Adipocyte (in vitro differentiated cells): Measurements from ENCODE around the gene PTPN20.
A peak's percentile ranks its signal among the peaks of the same experiment; 100 is the strongest.

ENCODE experiments used
- DNase-seq: peaks from one replicate; pipeline ENCODE4 v3.0.0-alpha.2; 2015; ENCODE audit warnings: low read depth
- H3K27me3 ChIP-seq: replicated peaks from 2 replicates; pipeline ENCODE4 v1.7.0; 2013; ENCODE audit warnings: mild to moderate bottlenecking, low read length, moderate library complexity; ENCODE audit not compliant: control insufficient read depth, insufficient read depth
- H3K36me3 ChIP-seq: 2 replicates; pipeline ENCODE4 v1.7.0; 2013; ENCODE audit warnings: low read length, mild to moderate bottlenecking, moderate library complexity; ENCODE audit not compliant: control insufficient read depth, insufficient read depth, severe bottlenecking
- H3K4me1 ChIP-seq: 2 replicates; pipeline ENCODE4 v1.7.0; 2013; ENCODE audit warnings: mild to moderate bottlenecking, low read length, moderate library complexity; ENCODE audit not compliant: control insufficient read depth, insufficient read depth
- H3K4me3 ChIP-seq: 2 replicates; pipeline ENCODE4 v1.7.0; 2013; ENCODE audit warnings: mild to moderate bottlenecking, low read length, moderate library complexity
- H3K9ac ChIP-seq: 2 replicates; pipeline ENCODE4 v1.7.0; 2013; ENCODE audit warnings: mild to moderate bottlenecking, low read length, moderate library complexity
- H3K9me3 ChIP-seq: 2 replicates; pipeline ENCODE4 v1.7.0; 2013; ENCODE audit warnings: mild to moderate bottlenecking, low read length, moderate library complexity; ENCODE audit not compliant: control insufficient read depth

PTPN20 gene

DNA sequence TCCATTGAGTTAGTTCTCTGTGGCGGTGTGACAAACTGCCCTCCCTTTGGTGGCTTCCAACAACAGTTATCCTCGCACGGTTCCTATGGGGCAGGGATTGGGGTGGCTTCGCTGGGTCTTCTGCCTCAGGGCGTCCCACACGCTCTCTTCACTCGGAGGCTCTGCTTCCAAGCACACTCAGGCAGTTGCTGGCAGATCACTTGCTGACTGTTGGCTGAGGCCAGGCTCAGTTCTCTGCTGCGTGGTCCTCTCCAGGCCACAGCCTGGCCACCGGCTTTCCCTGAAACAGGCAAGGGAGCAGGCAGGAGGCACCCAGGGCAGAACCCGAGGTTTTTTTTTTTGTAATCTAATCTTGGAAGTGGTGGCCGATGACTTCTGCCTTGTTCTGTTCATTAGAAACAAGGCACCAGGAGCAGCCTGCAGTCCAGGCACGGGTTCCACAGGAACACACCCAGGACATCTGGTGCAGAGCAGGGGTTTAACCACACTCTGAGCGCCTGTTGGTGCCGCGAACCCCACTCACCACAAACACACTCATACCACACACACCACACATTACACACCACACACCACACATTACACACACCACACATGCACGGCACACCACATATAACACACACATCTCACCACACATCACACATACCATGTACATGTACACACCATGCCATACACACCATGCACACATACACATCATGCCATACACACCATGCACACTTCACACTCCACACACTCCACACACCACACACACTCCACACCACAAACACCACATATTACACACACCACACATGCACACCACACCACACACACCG lies 112.2 kb downstream of the PTPN20 start:
- peak overlapping the region; percentile 51 for H3K9ac ChIP-seq
- no peaks in the 10 kb centered on the region for H3K27me3 ChIP-seq
- no peak overlapping the region for H3K4me3 ChIP-seq
- peaks cover 29% of the 10 kb centered on the region for H3K4me1 ChIP-seq
- no peaks in the 10 kb centered on the region for H3K36me3 ChIP-seq
- DNase-seq: no peak
- H3K9me3 ChIP-seq: no peaks in the 10 kb centered on the region

DNA sequence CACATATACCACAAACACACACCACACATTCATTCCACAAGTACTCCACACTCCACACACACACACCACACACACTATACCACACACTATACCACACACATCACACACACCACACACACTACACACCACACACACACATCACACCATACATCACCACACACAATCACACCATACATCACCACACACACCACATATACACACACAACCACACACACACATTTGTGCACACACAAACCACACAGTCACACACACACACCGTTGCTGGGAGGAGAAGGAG lies 112.8 kb downstream of the PTPN20 start:
- Histone ChIP-seq H3K4me3 (no peak overlapping the region), H3K9me3 (no peaks in the 10 kb centered on the region), H3K9ac (peak overlapping the region; percentile 11), H3K36me3 (no peaks in the 10 kb centered on the region), H3K4me1 (peaks cover 29% of the 10 kb centered on the region), H3K27me3 (no peaks in the 10 kb centered on the region)
- DNase-seq: no peak

DNA sequence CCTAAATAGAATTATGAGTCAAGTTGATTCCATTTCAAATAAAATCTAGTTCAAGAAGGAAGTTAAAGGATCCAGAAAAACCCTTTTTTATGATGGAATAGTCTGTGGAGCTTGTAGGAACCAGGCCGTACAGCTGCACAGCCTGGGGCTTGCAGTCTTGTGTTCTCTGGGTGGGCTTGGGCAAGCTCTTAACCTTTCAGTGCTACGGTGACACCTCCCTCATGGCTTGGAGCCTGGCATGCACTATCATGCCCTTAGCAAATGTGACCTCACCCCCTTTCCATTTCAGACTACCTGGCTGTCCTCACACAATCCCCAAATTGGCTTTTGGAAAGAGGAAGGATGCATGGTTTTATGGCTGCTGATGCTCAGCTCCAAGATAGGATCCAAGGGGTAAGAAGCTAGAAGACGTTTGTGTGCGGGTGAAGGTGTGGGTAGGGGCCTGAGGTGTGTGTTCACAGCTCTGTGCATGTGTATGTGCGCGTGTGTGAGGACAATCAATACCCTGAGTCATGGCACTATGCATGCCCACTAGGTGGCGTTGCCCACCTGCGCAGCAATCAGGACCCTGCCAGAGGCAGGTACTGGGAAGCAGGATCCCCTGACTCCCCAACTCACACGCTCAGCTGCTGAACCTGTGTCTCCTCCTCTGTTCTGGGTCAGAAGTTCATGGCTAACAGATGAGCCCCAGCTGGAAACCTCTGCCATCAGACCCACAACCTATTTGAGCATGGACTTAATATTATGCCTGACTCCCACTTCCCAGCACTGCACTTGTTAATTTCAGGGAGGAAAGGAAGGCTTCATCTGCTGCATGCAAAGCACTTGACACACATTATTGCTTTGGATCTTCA lies 113.4 kb downstream of the PTPN20 start:
- H3K36me3 ChIP-seq: no peaks in the 10 kb centered on the region
- peak; percentile 70 for DNase-seq
- no peak overlapping the region for H3K4me3 ChIP-seq
- no peaks in the 10 kb centered on the region for H3K27me3 ChIP-seq
- no peaks in the 10 kb centered on the region for H3K9me3 ChIP-seq
- peaks cover 34% of the 10 kb centered on the region for H3K4me1 ChIP-seq
- peak overlapping the region; percentile 46 for H3K9ac ChIP-seq

GRCh38 chr10:47025253-47025539 lies 114.0 kb downstream of the PTPN20 start:
- no peak for DNase-seq
- H3K4me3 ChIP-seq: no peak overlapping the region
- no peaks in the 10 kb centered on the region for H3K36me3 ChIP-seq
- H3K4me1 ChIP-seq: peaks cover 37% of the 10 kb centered on the region
- H3K27me3 ChIP-seq: no peaks in the 10 kb centered on the region
- H3K9ac ChIP-seq: peak overlapping the region; percentile 46
- H3K9me3 ChIP-seq: no peaks in the 10 kb centered on the region

GRCh38 chr10:47025540-47026300 lies 114.5 kb downstream of the PTPN20 start:
- Histone ChIP-seq H3K4me1 (peaks cover 41% of the 10 kb centered on the region), H3K9ac (peak overlapping the region; percentile 46), H3K27me3 (no peaks in the 10 kb centered on the region), H3K9me3 (no peaks in the 10 kb centered on the region), H3K4me3 (no peak overlapping the region), H3K36me3 (no peaks in the 10 kb centered on the region)
- DNase-seq: no peak

- no peak for DNase-seq
- H3K4me1 ChIP-seq: peaks cover 49% of the 10 kb centered on the region
- no peak overlapping the region for H3K4me3 ChIP-seq
These were observed 115.3 kb downstream of the PTPN20 start for GRCh38 chr10:47026301-47027107.

DNA sequence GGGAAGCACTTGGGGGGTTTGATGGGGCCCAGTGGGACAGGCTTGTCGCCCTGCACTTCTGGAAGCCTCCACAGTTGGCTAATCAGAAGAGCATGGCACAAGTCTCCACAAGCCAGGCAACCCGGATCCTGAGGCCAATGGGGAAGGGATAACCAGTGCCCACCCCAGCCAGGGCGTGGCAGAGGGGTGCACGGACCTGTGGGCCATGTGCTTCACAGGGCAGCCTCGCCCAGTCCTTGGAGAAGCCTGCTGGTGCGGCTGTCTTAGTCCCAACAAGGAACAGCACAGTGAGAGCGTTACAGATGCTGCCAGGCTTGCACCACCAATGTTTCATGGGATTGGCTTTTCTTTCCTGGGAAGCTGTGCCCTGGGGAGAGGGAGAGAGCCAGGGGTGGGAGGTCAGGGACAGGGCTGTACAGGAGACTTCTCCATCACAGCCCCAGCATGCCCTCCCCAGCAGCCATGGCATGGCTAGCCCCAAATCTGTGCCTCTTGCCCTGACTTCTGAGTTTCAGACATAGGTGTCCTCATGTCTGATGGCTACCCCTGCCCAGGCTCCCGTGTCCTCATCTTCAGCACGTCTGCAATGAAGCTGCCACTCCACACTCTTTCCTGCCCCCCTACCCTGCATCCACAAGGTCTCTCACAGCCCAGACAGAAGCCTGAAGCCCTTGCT lies 116.0 kb downstream of the PTPN20 start:
- H3K9me3 ChIP-seq: no peaks in the 10 kb centered on the region
- no peak for DNase-seq
- H3K4me3 ChIP-seq: no peak overlapping the region
- peaks cover 54% of the 10 kb centered on the region for H3K4me1 ChIP-seq
- no peaks in the 10 kb centered on the region for H3K27me3 ChIP-seq
- H3K9ac ChIP-seq: no peak overlapping the region
- H3K36me3 ChIP-seq: no peaks in the 10 kb centered on the region

More at GRCh38 chr10:47026301-47027107, 115.3 kb downstream of the PTPN20 start:
- H3K27me3 ChIP-seq: no peaks in the 10 kb centered on the region
- H3K36me3 ChIP-seq: no peaks in the 10 kb centered on the region
- H3K9me3 ChIP-seq: no peaks in the 10 kb centered on the region
- H3K9ac ChIP-seq: peak overlapping the region; percentile 46

GRCh38 chr10:47027784-47028260 lies 116.6 kb downstream of the PTPN20 start:
- H3K4me3 ChIP-seq: no peak overlapping the region

DNA sequence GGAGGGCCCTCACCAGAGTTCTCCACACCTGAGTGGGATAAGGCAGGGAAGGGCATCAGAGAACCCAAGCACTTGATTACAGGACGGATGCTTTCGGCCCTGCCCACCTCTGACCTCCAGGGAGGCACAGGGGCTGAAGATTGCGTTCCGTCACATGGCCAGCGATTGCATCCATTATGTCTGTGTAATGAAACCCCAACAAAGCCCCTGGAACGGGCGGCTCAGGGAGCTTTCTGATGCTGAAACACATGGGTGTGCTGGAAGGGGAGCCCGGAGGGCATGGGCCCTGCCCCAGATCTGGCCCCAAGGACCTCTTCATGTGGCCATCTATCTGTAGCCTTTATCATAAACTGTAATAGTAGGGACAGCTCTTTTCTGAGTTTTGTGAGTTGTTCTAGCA lies 117.2 kb downstream of the PTPN20 start:
- peaks cover 44% of the 10 kb centered on the region for H3K4me1 ChIP-seq
- DNase-seq: no peak
- H3K4me3 ChIP-seq: no peak overlapping the region
- H3K9ac ChIP-seq: no peak overlapping the region
- H3K27me3 ChIP-seq: no peaks in the 10 kb centered on the region
- no peaks in the 10 kb centered on the region for H3K9me3 ChIP-seq
- H3K36me3 ChIP-seq: no peaks in the 10 kb centered on the region

More at GRCh38 chr10:47027784-47028260, 116.6 kb downstream of the PTPN20 start:
- no peaks in the 10 kb centered on the region for H3K27me3 ChIP-seq
- DNase-seq: no peak
- H3K4me1 ChIP-seq: peaks cover 50% of the 10 kb centered on the region
- no peak overlapping the region for H3K9ac ChIP-seq
- H3K9me3 ChIP-seq: no peaks in the 10 kb centered on the region
- H3K36me3 ChIP-seq: no peaks in the 10 kb centered on the region

- H3K9me3 ChIP-seq: no peaks in the 10 kb centered on the region
- no peak overlapping the region for H3K4me3 ChIP-seq
- DNase-seq: no peak
- peak overlapping the region; percentile 44 for H3K9ac ChIP-seq
- H3K4me1 ChIP-seq: peaks cover 42% of the 10 kb centered on the region
- H3K36me3 ChIP-seq: no peaks in the 10 kb centered on the region
- no peaks in the 10 kb centered on the region for H3K27me3 ChIP-seq
These were observed 118.2 kb downstream of the PTPN20 start for GRCh38 chr10:47029181-47030009.
